GM10847 (cell line): ENCODE results near the gene PRKAG2.

Experiments used
- POLR2A ChIP-seq: IDR thresholded peaks from 2 replicates; pipeline ENCODE4 v1.6.1; 2011; ENCODE audit not compliant: insufficient read length; ENCODE audit errors: extremely low read depth

PRKAG2 gene

GRCh38 chr7:151893405-151893923, 16.5 kb upstream of the PRKAG2 start:
- no peak for TF ChIP-seq POLR2A

- TF ChIP-seq POLR2A, result no peak
Observed at GRCh38 chr7:151891753-151892152, 14.8 kb upstream of the PRKAG2 start.

- no peak for TF ChIP-seq POLR2A
Observed at GRCh38 chr7:151891182-151891581, 14.3 kb upstream of the PRKAG2 start.

- no peak for TF ChIP-seq POLR2A
Observed at GRCh38 chr7:151890355-151891004, 13.6 kb upstream of the PRKAG2 start.

GRCh38 chr7:151889406-151890354, 12.8 kb upstream of the PRKAG2 start:
- no peak for TF ChIP-seq POLR2A

GRCh38 chr7:151888079-151889067, 11.5 kb upstream of the PRKAG2 start:
- no peak for TF ChIP-seq POLR2A

GRCh38 chr7:151886783-151887182, 9.9 kb upstream of the PRKAG2 start:
- TF ChIP-seq POLR2A, result no peak

- TF ChIP-seq POLR2A, result no peak
Observed at GRCh38 chr7:151885202-151885580, 8.3 kb upstream of the PRKAG2 start.

GRCh38 chr7:151884312-151885201, 7.6 kb upstream of the PRKAG2 start:
- no peak for TF ChIP-seq POLR2A

GRCh38 chr7:151883857-151884256, 6.9 kb upstream of the PRKAG2 start:
- no peak for TF ChIP-seq POLR2A

- no peak for TF ChIP-seq POLR2A
Observed at GRCh38 chr7:151882734-151883133, 5.8 kb upstream of the PRKAG2 start.

GRCh38 chr7:151880688-151881087, 3.8 kb upstream of the PRKAG2 start:
- no peak for TF ChIP-seq POLR2A

- TF ChIP-seq POLR2A, result no peak
Observed at GRCh38 chr7:151877911-151878835, 1.3 kb upstream of the PRKAG2 start.
